HG03442 (cell line): ENCODE data around the gene NR1D1.
A peak's percentile ranks its signal among the peaks of the same experiment; 100 is the strongest.

ENCODE experiments used
- ATAC-seq: cut with Tn5 transposase; IDR thresholded peaks from one replicate; pipeline ENCODE4 v1.9.1; 2021; ENCODE audit warnings: mild to moderate bottlenecking, moderate library complexity; ENCODE audit not compliant: unreplicated experiment

The NR1D1 gene

DNA sequence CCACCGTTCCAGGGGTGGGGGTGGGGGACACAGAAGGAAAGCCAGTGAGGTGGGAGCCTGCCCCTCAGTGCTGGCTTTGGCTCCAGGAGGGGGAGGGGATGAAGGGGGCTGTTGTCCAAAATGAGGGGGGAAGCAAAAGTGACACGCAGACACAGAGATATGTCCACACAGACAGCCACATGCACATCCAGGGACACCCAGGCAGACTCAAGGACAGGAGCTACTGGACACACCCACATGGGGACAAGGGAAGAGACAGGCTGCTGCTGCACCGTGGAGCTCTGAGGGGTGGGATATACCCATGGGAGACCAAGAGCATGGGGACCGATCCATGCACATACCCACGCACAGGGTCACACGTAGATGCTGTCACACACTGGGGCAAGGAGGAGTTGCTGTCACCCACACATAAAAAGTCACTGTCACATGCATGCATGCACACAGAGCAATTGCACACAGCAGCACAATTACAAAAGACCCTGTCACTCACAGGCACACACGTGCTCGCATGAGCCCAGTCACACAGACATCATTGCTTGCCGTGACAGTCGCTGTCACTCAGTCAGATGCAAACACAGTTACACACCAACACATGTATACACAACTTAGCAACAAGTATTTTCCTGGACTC, 36.4 kb downstream of the NR1D1 start:
- no peak for ATAC-seq

GRCh38 chr17:40063187-40063771, 37.1 kb downstream of the NR1D1 start:
- ATAC-seq, result peak; percentile 22

- peak; percentile 54 for ATAC-seq
These were observed 37.8 kb downstream of the NR1D1 start, which contains the start of gene THRA for GRCh38 chr17:40062329-40063186. Gene THRA (plus strand): TSS chr17:40062965. CDS start chr17:40074489, 11,524 bp downstream.

- ATAC-seq, result no peak
These were observed 38.8 kb downstream of the NR1D1 start for GRCh38 chr17:40061609-40062038.

DNA sequence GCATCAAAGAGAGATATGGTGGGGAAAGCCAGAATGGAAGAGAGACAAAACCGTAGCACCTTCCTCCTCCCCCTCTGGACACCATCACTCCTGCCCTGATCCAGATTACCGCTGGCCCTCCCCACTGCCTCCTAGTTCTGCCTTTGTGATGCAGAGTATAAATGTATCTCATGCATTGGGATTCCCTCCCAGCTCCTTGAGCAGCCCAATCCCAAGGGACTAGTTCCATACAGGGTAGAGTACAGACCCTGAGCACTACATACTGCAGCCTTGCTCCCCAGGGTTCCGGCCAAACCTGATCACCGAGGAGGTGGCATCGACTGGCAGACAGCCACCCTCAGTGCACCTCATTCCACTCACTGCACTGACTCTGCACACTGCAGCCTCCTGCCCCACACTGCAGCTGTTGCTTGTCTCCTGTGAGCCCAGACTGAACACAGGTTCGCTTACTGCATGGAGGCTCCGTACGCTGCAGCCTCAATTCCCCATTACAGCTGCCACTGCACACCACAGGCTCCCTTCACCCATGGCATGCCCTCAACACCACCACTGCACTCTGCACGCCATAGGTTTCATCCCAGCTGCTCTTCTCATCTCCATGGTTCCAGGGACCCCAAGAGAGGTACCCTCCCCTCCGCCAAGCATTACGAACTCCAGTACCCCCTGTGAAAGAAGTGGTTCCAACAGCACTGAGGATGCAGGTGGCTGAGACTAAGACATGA, 39.3 kb downstream of the NR1D1 start:
- ATAC-seq, result no peak

GRCh38 chr17:40059729-40060475, 40.5 kb downstream of the NR1D1 start:
- ATAC-seq, result no peak

DNA sequence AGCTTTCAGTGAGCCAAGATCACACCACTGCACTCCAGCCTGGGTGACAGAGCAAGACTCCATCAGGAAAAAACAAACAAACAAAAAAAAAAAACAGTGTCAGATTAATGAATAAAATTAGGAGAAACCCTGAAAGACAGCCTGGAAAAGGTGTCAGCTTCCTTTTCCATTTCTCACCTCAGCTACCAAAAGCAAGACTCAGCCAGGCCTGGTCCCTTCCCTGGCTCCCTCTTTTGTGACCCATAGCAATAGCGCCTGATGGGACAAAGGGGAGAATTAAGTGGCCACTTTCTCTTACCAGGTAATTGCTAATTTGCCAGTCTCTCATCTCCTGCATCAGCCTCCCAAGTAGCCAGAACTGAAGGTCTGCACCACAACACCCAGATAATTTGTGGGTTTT, 41.5 kb downstream of the NR1D1 start:
- ATAC-seq, result no peak

GRCh38 chr17:40058186-40058784, 42.1 kb downstream of the NR1D1 start:
- ATAC-seq, result no peak

DNA sequence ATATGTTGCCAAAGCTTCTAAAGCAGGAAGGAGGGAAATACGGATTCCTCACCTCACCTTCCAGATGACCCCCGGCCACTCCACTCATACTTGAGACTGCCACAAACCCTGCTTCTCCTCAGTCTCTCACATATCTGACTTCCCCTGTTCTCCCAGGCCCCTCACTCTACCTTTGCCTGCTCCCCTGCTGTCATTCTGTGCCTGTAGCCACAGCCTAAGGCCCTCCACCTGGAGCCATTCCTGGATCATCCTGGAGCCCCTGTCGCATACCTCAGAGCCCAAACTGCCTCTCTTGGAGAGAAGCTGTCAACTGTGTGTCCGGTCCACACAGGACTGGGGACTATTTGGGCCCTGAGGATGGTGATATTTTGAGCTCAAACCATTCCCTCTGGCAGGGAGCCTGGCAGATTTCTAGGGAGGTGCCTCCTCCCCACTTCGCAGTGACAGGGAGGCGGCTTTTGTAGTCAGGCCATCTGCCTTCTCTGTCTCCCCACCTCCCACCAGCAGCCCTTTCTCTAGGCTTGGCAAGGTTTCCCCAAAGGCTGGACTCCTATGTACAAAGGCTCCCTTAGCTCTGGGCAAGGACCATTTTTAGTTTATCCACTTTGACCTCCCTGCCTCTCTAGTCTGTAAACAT, 43.9 kb downstream of the NR1D1 start:
- no peak for ATAC-seq
